CD4-positive, alpha-beta T cell treated with Interleukin-12 subunit alpha and Interleukin-12 subunit beta, for 1 hour (primary cell): ENCODE measurements around the gene ITPR1.
A peak's percentile ranks its signal among the peaks of the same experiment; 100 is the strongest.

Experiments used
- DNase-seq: peaks from one replicate; pipeline ENCODE4 v3.0.0-alpha.2; 2020

ITPR1 gene

GRCh38 chr3:4534906-4535305 is 41.8 kb downstream of the ITPR1 start:
- no peak for DNase-seq

- DNase-seq, result no peak
Measured at GRCh38 chr3:4536260-4536659, 43.1 kb downstream of the ITPR1 start.

DNA sequence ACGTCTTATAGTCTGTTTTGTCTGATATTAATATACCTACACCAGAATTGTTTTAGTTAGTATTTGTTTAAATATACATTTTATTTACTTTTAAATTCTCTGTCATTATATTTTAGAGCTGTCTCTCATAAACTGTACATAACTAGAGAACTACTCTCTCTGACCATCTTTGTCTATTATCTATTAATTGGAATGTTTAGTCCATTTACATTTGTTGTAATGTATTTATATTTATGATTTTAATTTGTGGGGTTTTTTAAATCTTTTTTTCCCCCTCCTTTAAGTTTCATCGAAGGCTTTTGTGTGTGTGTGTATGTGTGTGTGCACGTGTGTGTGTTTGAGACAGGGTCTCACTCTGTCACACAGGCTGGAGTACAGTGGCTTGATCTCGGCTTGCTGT is 47.1 kb downstream of the ITPR1 start:
- no peak for DNase-seq

- no peak for DNase-seq
Measured at GRCh38 chr3:4543110-4543509, 50.0 kb downstream of the ITPR1 start.

DNA sequence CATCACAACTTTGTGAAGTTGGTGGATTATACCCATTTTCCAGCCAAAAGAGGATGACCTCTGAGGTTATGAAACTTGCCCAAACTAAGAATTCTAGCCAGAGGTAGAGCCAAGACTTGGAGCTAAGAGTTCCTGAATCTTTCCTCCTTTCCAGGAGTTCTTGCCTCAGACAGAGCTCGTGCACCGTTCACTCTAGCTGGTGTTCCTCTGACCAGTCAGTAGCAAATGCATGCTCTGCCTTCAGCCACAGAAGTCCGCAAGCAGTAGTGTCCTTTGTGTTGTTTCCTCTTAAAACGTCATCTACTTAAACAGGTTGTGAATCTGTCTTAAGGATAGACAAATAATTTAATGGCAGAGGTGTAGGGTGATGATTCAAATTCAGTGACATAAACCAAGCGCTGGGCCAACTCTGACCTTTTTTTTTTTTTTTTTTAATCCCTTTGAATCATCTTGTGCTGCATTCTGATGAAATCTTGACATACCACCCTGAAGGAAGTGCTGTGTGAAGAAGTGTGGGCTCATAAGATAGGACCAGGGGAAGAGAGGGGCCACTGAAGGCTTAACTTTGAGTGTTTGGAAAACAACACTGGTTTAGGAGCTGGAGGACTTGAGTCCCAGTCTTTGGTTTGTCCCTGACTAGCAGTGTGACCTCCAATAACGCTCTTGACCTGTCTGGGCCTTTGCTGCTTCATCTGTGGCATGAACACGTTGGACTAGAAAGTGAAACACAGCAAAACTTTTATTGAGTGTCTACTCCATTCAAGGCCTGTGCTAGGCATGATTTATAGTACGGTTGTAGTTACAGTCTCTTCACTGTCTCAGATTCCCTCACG is 53.4 kb downstream of the ITPR1 start:
- DNase-seq, result no peak

DNA sequence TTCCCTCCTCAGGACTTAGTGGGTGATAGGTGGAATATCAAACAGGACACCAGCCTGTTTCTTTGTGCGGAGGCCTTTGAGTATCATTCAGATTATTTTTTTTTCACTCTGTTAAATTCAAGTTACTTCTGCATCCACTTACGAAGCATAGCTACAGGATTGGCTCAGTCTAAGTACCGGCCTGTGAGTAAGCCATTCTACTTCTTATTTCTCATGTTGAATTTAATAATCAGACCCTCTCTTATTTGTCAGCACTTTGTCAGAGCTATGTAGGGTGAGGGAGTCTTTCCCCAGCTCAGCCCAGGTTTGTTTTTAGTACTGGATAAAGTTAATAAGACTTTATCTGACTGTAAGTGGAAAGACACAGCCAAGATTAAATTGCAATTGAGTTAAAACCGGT is 54.7 kb downstream of the ITPR1 start:
- no peak for DNase-seq

DNA sequence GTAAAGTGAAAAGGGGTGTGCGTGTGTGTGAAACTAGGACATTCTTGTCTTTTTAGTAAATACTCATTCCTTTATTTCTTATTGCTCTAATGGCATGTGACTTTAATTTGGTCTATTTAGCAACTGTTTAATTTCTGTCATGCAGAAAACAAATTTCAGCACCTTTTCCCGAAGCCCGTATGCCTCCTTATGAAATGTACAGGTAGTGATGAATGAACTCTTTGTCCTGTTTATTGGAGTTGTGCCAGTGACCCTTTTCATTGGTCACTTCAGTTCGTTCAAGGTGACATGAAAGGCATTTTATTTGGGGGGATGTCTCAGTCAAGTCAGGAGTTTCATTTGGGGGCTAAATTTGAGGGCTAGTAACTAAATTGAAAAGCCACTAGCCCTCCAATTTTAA is 55.2 kb downstream of the ITPR1 start:
- no peak for DNase-seq

GRCh38 chr3:4548780-4549179 is 55.6 kb downstream of the ITPR1 start:
- DNase-seq, result no peak

DNA sequence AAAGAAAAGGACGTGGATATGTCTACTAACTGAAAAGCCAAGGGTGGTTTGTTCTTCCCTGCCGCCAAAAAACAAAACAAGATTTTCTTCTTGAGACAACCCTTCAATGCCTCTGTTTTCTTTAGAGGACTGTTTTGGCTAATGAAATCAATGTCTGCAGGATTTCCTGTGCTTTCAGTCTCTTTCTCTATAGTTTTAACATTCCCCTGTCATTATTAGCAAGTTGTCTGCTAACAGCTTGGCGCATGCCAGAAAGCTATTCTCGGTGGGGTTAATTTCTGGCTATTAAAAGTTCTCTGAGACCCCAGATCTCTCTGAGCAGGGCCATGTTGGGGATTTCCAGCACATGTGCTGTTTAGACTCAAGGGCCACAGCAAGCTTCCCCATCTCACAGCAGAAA is 56.7 kb downstream of the ITPR1 start:
- DNase-seq, result no peak

DNA sequence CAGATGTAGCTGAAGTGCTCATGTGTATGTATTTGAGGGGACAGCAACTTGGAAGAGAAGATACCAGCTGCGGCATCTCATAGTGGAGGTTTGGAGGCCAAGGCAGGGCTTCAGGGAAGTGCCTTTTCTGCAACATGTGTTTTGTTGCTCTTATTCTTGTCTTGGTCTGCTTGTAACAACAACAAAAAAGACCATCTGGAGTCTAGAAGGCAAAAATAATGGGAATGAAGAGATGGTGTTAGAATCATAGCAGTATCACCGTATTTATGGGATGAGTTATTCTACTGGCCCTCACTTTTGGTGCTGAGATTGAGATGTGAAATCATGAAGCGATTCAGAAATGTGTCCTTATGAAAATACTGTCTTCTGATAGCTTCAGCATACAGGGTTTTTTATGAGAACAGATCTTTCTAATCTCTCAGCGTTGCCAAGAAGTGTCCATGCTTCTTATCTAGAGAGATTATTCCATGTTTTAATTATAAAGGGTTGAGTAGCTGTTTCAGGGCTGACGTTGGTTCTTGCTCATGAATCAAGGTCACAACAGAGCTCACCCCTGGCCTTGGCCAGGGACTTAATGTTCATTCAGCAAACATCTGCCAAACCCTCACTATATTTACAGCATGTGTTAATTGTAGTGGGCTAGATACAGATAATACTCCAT is 58.0 kb downstream of the ITPR1 start:
- DNase-seq, result no peak

- DNase-seq, result no peak
Measured at GRCh38 chr3:4551794-4552442, 58.8 kb downstream of the ITPR1 start.

GRCh38 chr3:4552811-4553210 is 59.7 kb downstream of the ITPR1 start:
- no peak for DNase-seq

DNA sequence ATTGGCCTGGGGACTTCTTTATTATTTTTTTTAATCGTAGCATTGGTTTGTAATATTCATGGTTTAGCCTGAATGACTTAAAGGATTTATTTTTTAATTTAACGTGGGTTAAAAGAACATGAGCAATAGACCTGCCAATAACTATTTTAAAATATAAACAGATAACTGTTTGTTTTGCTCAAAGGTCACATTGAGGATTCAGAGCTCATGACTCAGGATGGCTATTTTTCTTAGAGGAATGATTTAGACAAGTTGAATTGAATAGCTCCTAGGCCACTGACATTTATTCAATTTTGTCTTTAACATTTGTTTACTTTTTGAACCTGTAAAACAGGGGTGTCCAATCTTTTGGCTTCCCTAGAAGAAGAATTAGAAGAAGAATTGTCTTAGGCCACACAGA is 68.5 kb downstream of the ITPR1 start:
- DNase-seq, result no peak

- no peak for DNase-seq
Measured at GRCh38 chr3:4562595-4562994, 69.4 kb downstream of the ITPR1 start.

DNA sequence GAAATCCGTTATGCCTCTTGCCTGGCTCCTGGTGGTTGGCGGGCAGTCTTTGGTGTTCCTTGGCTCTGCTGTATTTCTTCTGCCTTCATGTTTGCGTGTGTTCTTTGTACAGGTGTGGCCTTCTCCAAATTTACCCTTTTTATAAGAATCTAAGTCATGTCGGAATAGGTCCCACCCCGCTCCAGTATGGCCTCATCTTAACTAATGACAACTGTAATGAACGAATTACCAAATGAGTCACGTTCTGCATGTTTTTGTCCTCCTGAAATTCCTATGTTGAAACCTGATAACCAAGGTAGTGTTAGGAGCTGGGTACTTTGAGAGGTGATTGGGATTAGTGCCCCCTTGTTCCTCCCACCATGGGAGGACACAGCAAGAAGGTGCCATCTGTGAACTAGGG is 71.1 kb downstream of the ITPR1 start:
- no peak for DNase-seq

DNA sequence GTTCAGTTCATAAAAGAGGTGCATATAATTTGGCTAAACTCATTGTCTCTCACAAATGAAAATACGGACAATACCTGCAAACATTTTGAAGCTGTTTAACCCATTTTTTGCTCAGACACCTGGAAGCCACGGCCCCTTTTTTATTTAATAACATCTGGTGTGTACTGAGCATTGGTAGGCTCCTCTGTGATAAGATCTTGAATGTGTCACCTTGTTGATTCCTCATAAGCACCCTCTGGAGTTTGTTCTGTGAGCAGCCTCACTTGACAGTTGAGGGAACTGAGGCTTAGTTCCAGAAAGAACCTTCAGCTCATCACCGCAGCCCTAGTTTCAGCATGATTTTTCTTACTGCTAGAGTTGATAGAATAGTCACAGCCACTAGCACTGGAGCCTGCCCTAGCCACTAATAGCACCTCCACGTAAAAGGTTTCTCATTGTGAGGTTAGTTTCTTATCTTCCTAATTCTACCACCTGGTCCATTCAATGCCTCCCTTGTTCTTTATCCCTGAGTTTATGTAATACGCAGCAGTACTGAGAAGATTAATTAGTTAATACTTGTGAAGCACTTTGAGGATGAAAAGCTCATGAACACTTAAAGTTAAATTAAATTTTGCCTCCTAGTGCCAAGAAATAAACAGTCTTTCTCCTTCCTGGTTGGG is 71.9 kb downstream of the ITPR1 start:
- no peak for DNase-seq

GRCh38 chr3:4565809-4566501 is 72.8 kb downstream of the ITPR1 start:
- no peak for DNase-seq

- DNase-seq, result no peak
Measured at GRCh38 chr3:4568841-4569240, 75.7 kb downstream of the ITPR1 start.

GRCh38 chr3:4570840-4571621 is 77.9 kb downstream of the ITPR1 start:
- no peak for DNase-seq

DNA sequence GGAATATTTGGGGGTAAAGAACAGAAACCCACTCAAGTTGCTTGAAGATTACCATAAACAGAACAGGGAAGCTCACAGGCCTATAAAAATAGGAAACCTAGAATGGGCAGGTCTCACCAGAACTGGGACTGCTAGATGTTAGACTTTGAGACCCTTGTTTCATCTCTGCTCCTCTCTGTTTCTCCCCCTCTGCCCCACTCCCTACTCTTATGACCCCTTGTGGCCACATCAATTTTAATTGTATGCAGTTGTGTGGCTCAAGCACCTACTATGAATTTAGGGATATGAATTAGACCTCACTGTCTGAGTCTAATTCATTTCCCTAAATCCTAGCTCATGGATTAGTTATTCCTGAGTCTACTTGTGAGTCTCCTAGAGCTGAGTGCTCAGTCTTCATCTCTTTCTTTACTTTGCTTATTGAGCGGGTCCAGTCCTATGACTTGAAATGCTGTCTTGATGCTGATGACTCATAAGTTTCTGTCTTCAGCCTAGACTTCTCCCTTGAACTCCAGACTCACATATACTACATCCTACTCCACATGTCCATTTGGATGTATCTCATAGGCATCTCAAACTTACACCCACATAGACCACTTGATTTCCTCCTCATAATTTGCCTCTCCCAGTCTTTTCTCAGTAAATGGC is 78.7 kb downstream of the ITPR1 start:
- peak; percentile 10 for DNase-seq

DNA sequence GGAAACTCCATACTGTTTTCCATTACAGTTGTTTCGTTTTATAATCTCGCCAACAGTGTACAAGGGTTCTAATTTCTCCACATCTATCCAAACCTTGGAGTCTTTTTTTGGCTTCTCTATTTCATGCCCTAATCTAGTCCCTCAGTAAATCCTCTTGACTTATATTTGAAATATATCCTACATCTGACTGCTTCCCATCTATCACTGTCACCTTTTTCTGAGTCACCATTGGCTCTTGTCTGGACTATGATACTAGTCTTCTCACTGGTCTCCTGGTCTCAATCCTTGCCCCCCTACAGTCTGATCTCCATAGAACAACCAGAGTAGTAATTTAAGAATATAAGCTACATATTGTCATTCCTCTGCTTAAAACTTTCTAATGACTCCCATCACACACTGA is 80.0 kb downstream of the ITPR1 start:
- DNase-seq, result no peak
